Measurements from ENCODE around the gene CAPS.

Gene CAPS

GRCh38 chr19:5892772-5893275 lies 21.2 kb upstream of the CAPS start:
- no peak for DNase-seq

GRCh38 chr19:5893296-5893903 lies 20.7 kb upstream of the CAPS start:
- DNase-seq, result no peak

DNA sequence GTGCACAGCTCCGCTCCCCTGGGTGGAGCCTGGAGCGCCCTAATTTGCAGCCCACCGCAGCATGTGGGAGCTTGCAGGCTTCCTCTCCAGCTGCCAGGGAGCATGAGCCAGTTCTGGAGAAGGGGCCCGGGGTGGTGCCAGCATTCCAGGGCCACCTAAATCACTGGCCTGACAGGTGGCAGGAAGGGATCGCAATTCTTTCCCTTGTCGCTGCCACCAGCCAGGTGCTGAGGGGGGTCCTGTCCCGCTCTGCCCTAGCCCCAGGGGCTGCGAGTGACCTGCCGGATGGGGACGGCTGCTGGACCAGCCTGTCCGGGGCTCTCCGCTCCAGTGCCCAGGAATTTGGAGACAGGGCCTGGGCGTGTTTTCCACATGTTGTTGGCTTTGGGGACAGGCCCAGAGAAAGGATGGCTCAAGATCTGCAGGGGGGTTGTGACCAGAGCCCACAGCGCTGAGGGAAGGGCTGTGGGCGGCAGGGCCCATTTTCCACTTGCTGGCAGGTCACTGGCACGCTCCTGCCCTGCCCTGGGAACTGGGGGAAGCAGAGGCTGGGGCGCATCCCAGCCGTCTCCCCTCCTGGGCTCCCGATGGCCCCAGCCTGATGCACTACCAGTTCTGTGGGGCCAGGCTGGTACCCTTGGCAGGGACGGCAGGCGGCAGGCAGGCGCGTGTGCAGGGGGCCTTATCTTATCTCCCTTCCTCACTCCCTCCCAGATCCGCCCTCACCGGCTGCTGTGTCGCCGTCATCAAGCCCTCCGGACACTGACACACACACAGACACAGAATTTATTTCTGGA lies 19.9 kb upstream of the CAPS start:
- DNase-seq, result no peak

- no peak for DNase-seq
These were observed 19.2 kb upstream of the CAPS start for GRCh38 chr19:5894704-5895349.

GRCh38 chr19:5895409-5895808 lies 18.6 kb upstream of the CAPS start:
- DNase-seq, result no peak

DNA sequence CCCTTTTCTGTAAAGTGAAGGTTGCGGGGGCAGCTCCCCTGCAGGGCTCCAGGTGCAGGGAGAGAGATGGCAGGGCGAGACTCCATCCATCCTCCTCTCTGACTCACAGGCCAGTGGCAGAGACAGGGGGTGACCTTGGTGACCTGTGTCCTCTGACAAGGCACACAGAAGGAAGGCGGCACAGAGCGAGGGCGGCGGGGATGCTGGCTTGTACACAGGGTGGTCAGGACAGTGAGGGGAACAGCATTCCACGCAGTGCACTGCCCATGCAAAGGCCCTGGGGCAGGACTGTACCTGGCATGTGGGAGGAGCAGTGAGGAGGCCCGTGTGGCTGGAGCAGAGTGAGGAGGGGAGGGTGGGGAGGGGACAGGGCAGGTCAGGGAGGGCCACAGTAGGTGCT lies 18.2 kb upstream of the CAPS start:
- DNase-seq, result no peak

DNA sequence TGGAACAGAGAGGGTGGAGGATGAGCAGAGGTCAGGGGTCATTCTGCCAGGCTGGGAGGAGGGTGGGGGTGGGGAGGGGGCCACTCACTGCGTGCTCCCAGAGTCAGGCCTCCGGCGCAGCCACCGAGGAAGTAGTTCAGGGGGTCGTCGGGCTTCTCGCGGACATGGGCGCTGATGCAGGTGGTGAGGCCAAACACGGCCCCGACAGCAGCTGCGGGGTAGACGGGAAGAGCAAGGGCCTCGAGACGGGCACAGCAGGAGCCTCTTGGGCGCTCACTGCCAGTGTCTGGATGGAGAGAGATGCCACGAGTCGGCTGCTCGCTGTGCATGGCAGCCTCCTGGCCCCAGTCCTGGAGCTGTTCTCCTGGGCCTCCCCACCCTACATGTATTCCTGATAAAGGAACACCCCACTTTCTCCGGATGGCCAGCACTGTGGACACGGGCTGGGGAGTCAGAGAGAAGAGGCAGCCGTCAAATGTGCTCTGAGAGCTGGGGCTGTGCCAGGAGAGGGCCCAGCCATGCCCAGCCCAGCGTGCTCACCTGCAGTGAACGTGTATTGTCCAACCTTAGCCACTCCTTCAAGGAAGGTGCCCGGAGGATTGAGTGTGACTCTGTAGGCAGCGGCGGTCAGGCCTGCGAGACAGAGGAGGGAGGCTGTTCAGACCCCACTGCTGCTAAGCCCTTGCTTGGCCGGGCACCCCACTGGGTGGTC lies 17.5 kb upstream of the CAPS start:
- DNase-seq, result no peak

DNA sequence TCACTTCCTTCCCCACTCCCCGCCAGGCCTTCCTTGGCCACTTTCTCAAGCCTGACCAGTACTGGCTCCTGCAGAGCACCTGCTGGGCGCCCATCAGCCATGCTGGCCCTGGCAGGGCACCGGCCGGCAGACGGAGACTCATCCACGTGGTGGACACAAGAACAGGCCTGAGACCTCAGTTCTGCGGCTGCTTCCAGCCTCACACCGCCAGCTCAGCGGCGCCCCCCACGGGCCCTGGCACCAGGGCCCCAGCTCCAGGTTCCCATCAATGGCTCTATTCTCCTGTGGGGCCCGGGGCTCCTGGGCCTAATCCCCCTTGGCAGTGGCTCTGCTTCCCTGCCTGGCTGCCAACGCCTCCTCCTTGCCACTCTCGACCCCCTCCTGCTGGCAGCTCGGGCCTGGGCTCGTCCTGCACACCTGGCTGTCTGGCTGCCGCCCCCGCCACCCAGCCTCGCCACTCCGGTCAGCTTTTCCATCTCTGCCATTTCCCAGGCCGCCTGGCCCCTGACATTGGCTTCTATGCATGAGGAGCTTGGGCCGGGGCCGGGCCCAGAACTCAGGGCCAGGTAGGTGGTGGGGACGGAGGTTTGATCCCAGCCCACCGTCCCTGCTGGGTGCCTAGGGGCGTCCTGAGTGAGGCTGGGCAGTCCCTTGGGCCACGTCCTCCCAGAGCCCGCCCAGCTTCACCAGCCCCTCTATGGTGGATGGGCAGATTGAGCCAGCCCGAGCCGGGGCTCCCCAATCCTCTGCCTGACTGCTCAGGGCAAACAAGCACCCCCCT lies 16.7 kb upstream of the CAPS start:
- no peak for DNase-seq

GRCh38 chr19:5899728-5900526 lies 14.1 kb upstream of the CAPS start:
- no peak for DNase-seq

DNA sequence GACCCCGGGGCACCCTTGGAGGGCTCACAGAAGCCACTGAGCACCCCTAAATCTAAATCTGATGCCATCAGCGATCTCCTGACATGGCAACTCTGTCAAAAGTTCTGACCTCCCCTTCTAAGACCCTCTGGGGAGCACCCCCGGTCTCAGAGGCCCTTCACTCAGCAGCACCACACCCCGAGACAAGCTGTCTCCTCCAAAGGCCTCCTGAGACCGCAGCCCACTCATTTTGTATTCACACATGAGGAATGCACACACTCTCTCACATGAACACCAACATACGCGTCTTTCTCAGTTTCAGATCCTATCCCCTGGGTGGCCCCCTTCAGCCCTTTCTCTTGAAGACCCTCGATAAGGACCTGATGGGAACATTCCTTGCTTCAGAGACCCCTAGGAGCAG lies 13.1 kb upstream of the CAPS start:
- DNase-seq, result no peak

DNA sequence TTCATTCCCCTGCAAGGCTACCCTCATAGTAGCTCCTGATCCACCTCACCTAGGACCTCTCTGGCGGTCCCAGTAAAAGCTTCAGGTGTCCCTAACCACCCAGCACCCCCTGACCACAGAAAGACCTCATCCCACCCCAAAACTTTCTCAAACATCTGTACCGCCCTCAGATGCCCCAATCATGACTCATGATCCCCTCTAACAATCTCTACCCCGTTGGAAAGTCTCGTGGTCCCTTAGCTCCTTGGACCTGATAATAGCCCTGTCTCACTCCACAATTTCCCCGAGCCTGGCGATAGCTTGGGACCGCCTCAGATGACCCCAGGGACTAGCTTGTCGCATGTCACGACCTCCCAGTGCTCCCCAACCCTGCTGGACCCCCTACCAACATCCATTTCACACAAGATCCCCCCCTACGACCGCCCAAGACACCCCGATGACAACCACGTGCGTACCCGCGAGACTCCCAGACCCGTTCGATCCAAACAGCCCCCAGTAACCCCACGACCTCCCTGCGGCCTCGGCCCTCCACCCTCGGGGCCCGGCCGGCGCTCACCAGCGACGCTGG lies 10.9 kb upstream of the CAPS start:
- DNase-seq, result no peak

DNA sequence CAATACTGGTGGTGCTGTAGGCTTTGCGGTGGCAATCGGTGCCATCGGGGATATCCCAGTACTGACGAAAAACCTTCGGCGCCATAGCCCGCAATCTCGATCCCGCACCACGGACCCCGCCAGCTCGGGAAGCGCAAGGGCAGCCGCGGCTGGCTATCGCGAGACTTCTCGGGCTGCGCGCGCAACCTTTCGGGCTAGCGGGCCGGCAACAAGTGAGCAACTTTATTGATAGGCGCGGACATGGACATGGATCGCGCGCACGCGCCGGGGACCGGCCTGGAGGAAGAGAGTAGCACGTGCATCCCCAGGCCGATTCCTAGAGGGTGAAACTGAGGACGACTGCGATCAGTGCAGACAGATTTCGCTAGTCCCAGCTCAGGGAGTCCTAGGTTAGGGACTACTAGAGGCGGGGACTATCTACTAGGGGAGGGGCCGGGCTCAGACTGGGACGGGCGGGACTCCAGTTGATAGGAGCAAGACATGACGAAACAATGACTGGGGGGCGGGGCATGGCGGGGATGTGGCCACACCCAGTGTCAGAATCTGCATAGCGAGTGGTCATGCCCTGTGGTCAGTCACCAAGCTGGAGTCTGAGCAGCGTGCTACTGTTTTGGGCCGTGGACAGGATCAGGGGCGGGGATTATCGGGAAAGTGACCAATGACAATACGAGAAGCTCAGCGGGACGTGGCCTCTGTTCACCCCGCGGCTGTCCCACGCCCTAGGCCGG lies 10.3 kb upstream of the CAPS start, which contains the start of gene NDUFA11:
Gene NDUFA11, minus strand, starts transcription at position 167 of the 728 bp plus-strand sequence. Its CDS starts 82 bp downstream, at position 85.
- DNase-seq, result peak; percentile 100

- DNase-seq, result peak; percentile 99
These were observed 9.5 kb upstream of the CAPS start, which contains the start of gene VMAC for GRCh38 chr19:5904352-5905113. TSS of gene VMAC (plus strand) at chr19:5904872. CDS start at chr19:5904891, 19 bp downstream.

GRCh38 chr19:5905114-5905778 lies 8.8 kb upstream of the CAPS start:
- no peak for DNase-seq

DNA sequence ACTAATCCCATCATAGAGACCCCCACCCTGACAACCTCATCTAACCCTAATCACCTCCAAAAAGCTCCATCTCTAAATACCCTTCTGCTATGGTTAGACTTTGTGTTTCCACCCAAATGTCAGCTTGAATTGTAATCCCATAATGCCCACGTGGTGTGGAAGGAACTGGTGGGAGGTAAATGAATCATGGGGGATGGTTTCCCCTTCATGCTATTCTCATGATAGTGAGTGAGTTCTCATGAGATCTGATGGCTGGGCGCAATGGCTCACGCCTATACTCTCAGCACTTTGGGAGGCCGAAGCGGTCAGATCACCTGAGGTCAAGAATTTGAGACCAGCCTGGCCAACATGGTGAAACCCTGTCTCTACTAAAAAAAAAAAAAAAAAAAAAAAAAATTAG lies 6.8 kb upstream of the CAPS start:
- DNase-seq, result no peak

- no peak for DNase-seq
These were observed 5.1 kb upstream of the CAPS start for GRCh38 chr19:5908773-5909442.

DNA sequence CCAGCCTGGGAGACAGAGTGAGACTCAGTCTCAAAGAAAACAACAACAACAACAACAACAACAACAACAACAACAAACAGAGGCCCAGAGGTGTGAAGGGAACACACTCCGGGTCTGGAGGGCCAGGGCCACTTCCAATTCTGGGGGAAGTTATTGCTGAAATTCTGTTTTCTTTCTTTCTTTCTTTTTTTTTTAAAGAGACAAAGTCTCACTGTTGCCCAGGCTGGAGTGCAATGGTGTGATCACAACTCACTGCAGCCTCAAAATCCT lies 3.5 kb upstream of the CAPS start:
- no peak for DNase-seq

DNA sequence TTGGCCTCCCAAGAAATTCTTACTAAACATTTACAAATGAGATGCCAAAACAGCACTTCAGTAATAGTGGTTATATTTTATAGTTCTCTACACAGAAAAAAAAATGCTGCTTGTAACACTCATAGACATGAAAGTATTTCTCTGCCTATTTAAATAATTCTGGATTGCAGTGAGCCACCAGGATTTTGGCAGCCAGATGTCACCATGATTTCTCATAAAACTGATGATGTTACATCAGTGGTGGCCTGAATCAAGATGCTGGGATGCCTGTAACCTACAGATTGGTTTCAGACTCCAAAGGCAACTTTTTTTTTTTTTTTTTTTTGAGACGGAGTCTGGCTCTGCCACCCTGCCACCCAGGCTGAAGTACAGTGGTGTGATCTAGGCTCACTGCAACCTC lies 2.7 kb upstream of the CAPS start:
- no peak for DNase-seq

DNA sequence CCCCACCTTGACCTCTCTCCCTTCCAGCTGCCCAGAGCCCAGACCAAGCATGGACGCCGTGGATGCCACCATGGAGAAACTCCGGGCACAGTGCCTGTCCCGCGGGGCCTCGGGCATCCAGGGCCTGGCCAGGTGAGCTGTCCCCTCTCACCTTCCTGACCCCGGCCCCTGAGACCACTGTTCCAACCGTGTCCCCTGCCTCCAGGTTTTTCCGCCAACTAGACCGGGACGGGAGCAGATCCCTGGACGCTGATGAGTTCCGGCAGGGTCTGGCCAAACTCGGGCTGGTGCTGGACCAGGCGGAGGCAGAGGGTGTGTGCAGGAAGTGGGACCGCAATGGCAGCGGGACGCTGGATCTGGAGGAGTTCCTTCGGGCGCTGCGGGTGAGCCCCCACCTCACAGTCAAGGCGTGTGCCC lies 312 bp downstream of the CAPS start:
- no peak for DNase-seq

Data from activated CD8-positive, alpha-beta memory T cell treated with anti-CD3 and anti-CD28 coated beads for 24 hours (primary cell).